Thyroid gland (tissue), 4 donors: ENCODE data around the gene MAPK7. TPM values are rescaled to one million over a fixed set of nuclear protein-coding genes. Genes with fewer than 3 reads are reported as not detected.

Experiments used
- DNase-seq, 2 donors: peaks; one replicate each; pipeline ENCODE4 v3.0.0-alpha.2; 2019
- H3K27ac ChIP-seq, 3 donors: fragments of 200-600 bp; sonication (generic); 1 replicate in 2 of 3; 2 replicates in 1 of 3; pipeline ENCODE4 v1.5.1; 2016 to 2019; ENCODE audit warnings: mild to moderate bottlenecking in 1 of 3, moderate library complexity in 1 of 3
- H3K27me3 ChIP-seq: fragments of 200-600 bp; sonication (generic); one replicate; pipeline ENCODE4 v1.5.1; 2019
- H3K36me3 ChIP-seq, 2 donors: fragments of 200-600 bp; sonication (generic); one replicate each; pipeline ENCODE4 v1.5.1; 2016 to 2019
- H3K4me1 ChIP-seq, 2 donors: fragments of 200-600 bp; sonication (generic); one replicate each; pipeline ENCODE4 v1.5.1; 2017 to 2019
- H3K4me3 ChIP-seq, 3 donors: fragments of 200-600 bp; sonication (generic); replicated peaks in 1 of 3; 1 replicate in 2 of 3; 2 replicates in 1 of 3; pipeline ENCODE4 v1.5.1; 2016; ENCODE audit warnings: mild to moderate bottlenecking in 1 of 3
- H3K9me3 ChIP-seq: fragments of 200-600 bp; sonication (generic); one replicate; pipeline ENCODE4 v1.5.1; 2017
- CTCF ChIP-seq, 6 experiments: fragments of 200-600 bp in 3 of 6; fragments of 450-650 bp in 3 of 6; sonication (generic) in 3 of 6; IDR thresholded peaks; one replicate each; pipeline ENCODE4 v1.5.1; 2016 to 2019; ENCODE audit warnings: antibody characterized with exemption in 6 of 6, mild to moderate bottlenecking in 2 of 6, inconsistent platforms in 1 of 6, moderate library complexity in 1 of 6
- POLR2A ChIP-seq, 2 donors: fragments of 450-650 bp; IDR thresholded peaks; one replicate each; pipeline ENCODE4 v1.6.1; 2017; ENCODE audit warnings: antibody characterized with exemption in 2 of 2, mild to moderate bottlenecking in 2 of 2, moderate library complexity in 1 of 2
- WGBS, 2 donors: methylation state at CpG; one replicate each; pipeline ENCODE4 v1.1.5; 2017; 5-methylcytosine and 5-hydroxymethylcytosine counted together
- intact Hi-C: fragments of 100-400 bp; cut with DNase I; formaldehyde crosslinking; loops from one replicate; pipeline ENCODE4 v1.15.1; 2023
- total RNA-seq, 4 donors: library from RNA; depleted of rRNA; stranded (reverse); fragments of >200 nt; gene quantifications; one replicate each; pipeline ENCODE4 v1.2.3, GENCODE V29; 2016

Gene MAPK7
- total RNA-seq, 4 donors from 2014 or later: 22.4 to 46.5 (median 31.3) TPM

- no peak for TF ChIP-seq CTCF (IDR thresholded peaks at IDR 0.05)
- no peak for TF ChIP-seq POLR2A (IDR thresholded peaks at IDR 0.05)
- no peaks in the 10 kb centered on the region for H3K9me3 ChIP-seq
These were observed 12.3 kb upstream of the MAPK7 start for GRCh38 chr17:19365833-19366636.

GRCh38 chr17:19366637-19366972 is 11.7 kb upstream of the MAPK7 start:
- Histone ChIP-seq H3K4me3 (no peak overlapping the region), H3K36me3 (no peaks in the 10 kb centered on the region), H3K4me1 (peaks cover 8 to 11% of the 10 kb centered on the region in 2 donors), H3K9me3 (no peaks in the 10 kb centered on the region), H3K27me3 (no peaks in the 10 kb centered on the region), H3K27ac (no peak overlapping the region)
- intact Hi-C loops: loop anchor here (10.0 kb wide), 1 partner anchor 398 kb away; no protein-coding TSS in a partner anchor
- WGBS, 2 donors: 83 to 97% methylated on average over 5 of the region's 5 CpGs
- DNase-seq: no peak
- no peak for TF ChIP-seq POLR2A (IDR thresholded peaks at IDR 0.05)
- no peak for TF ChIP-seq CTCF (IDR thresholded peaks at IDR 0.05)

More at GRCh38 chr17:19365833-19366636, 12.3 kb upstream of the MAPK7 start:
- H3K27ac ChIP-seq: no peak overlapping the region
- intact Hi-C loops: loop anchor here (10.0 kb wide), 1 partner anchor 399 kb away; no protein-coding TSS in a partner anchor
- no peaks in the 10 kb centered on the region for H3K27me3 ChIP-seq
- peaks cover 12 to 16% of the 10 kb centered on the region in 2 donors for H3K4me1 ChIP-seq
- H3K4me3 ChIP-seq: no peak overlapping the region
- WGBS, 2 donors: 90 to 93% methylated on average over 8 to 9 of the region's 9 CpGs
- DNase-seq: no peak
- H3K36me3 ChIP-seq: no peaks in the 10 kb centered on the region

GRCh38 chr17:19368229-19368628 is 10.1 kb upstream of the MAPK7 start:
- H3K4me3 ChIP-seq: no peak overlapping the region
- no peaks in the 10 kb centered on the region for H3K9me3 ChIP-seq
- peaks cover 0 to 3% of the 10 kb centered on the region in 2 donors for H3K4me1 ChIP-seq
- TF ChIP-seq CTCF (IDR thresholded peaks at IDR 0.05) (no peak), POLR2A (IDR thresholded peaks at IDR 0.05) (no peak)
- H3K27me3 ChIP-seq: no peaks in the 10 kb centered on the region
- H3K27ac ChIP-seq: no peak overlapping the region
- no peaks in the 10 kb centered on the region for H3K36me3 ChIP-seq
- DNase-seq: no peak
- 81 to 86% methylated on average over 4 of the region's 4 CpGs for WGBS, 2 donors
- intact Hi-C loops: loop anchor here (10.0 kb wide), 1 partner anchor 397 kb away; no protein-coding TSS in a partner anchor

DNA sequence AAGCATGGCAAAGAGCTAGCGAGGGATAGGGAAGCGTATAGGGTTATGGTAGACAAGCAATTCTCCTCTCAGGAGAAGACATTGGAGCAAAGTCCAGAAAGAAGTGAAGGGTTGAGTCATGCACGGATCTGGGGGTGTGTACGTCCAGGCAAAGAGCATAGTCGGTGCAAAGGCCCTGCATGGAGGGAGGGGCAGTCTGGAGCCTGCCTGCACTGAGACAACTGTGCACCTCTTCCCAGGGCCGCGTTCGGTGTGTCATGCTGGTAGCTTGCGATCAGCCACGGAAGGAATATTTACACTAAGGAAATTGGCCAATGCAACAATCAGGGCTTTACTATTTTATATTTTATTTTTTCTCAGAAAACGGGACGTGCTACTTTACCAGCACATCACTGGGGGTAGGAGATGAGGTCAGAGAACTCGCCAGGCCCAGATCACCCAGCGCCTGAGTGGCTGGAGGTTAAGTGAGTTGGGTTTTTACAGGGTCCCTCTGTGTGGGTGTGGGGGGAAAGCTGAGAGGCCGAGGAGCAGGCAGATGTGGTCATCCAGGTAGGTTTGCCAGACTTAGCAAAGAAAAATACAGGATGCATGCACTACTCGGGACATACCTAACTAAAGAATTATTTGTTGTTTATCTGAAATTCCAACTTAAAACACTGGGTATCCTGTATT is 9.1 kb upstream of the MAPK7 start:
- no peak for DNase-seq
- Histone ChIP-seq H3K36me3 (no peaks in the 10 kb centered on the region), H3K27me3 (no peaks in the 10 kb centered on the region), H3K9me3 (no peaks in the 10 kb centered on the region), H3K4me1 (peaks cover 0 to 3% of the 10 kb centered on the region in 2 donors), H3K27ac (no peak overlapping the region), H3K4me3 (no peak overlapping the region)
- WGBS, 2 donors: 89 to 90% methylated on average over 16 of the region's 16 CpGs
- TF ChIP-seq CTCF (IDR thresholded peaks at IDR 0.05): no peak
- no peak for TF ChIP-seq POLR2A (IDR thresholded peaks at IDR 0.05)
- intact Hi-C loops: loop anchor here (10.0 kb wide), 1 partner anchor 396 kb away; no protein-coding TSS in a partner anchor
